GM19468 (cell line): ENCODE data around the gene LSP1.

Experiments
- ATAC-seq: cut with Tn5 transposase; IDR thresholded peaks from one replicate; pipeline ENCODE4 v1.9.1; 2021; ENCODE audit warnings: mild to moderate bottlenecking, moderate library complexity, moderate number of reproducible peaks; ENCODE audit not compliant: unreplicated experiment; ENCODE audit errors: extremely low read depth

LSP1 gene

GRCh38 chr11:1847006-1847735 is 5.7 kb upstream of the LSP1 start:
- ATAC-seq, result no peak

- no peak for ATAC-seq
These were observed 4.8 kb upstream of the LSP1 start for GRCh38 chr11:1847926-1848639.

GRCh38 chr11:1848640-1849430 is 4.0 kb upstream of the LSP1 start:
- ATAC-seq, result no peak

GRCh38 chr11:1851468-1852180 is 1.3 kb upstream of the LSP1 start:
- no peak for ATAC-seq

GRCh38 chr11:1852271-1852876 is 510 bp upstream of the LSP1 start:
- ATAC-seq, result no peak

GRCh38 chr11:1853376-1854131 is 670 bp downstream of the LSP1 start:
- no peak for ATAC-seq

- no peak for ATAC-seq
These were observed 1.5 kb downstream of the LSP1 start for GRCh38 chr11:1854132-1854948.

- peak; percentile 21 for ATAC-seq
These were observed 2.3 kb downstream of the LSP1 start for GRCh38 chr11:1854949-1855885.

- ATAC-seq, result no peak
These were observed 3.0 kb downstream of the LSP1 start for GRCh38 chr11:1855886-1856265.

- no peak for ATAC-seq
These were observed 3.6 kb downstream of the LSP1 start for GRCh38 chr11:1856306-1857005.

- ATAC-seq, result no peak
These were observed 4.2 kb downstream of the LSP1 start for GRCh38 chr11:1857064-1857463.

- ATAC-seq, result no peak
These were observed 5.3 kb downstream of the LSP1 start for GRCh38 chr11:1858154-1858553.

- no peak for ATAC-seq
These were observed 5.7 kb downstream of the LSP1 start for GRCh38 chr11:1858576-1858975.

- no peak for ATAC-seq
These were observed 6.1 kb downstream of the LSP1 start for GRCh38 chr11:1859004-1859403.

GRCh38 chr11:1860108-1860507 is 7.2 kb downstream of the LSP1 start:
- no peak for ATAC-seq

- ATAC-seq, result no peak
These were observed 8.8 kb downstream of the LSP1 start for GRCh38 chr11:1861435-1862411.
